ENCODE measurements around the gene SIRPG. TPM values are rescaled to one million over a fixed set of nuclear protein-coding genes. Genes with fewer than 3 reads are reported as not detected.

Gene SIRPG
- total and polyA plus RNA-seq, 9 donors: 0.06 to 1.4 (median 0.24) TPM; not detected in 5

DNA sequence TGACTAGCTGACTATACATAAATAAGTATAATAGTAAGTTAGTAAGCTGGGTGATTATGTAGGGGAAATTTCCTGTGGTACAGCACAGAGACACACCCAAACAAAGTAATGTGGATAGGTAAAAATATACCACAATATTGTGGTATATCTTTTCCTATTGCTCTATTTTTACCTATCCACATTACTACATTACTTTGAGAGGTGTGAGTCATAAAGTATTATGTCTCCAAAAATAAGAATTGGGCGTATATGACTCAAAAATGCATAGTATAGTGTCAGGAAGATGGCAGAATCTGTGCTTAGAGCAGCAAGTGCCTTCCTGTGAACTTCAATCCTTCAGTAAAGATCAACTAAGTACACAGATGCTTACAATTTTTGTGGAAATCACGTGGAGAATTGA is 2.7 kb upstream of the SIRPG start:
- no peak for DNase-seq
- no peak for TF ChIP-seq EP300 (IDR thresholded peaks at IDR 0.05)
- Histone ChIP-seq H3K9me3 (no peaks in the 10 kb centered on the region), H3K27me3 (no peaks in the 10 kb centered on the region), H3K27ac (no peak overlapping the region), H3K36me3 (no peaks in the 10 kb centered on the region), H3K4me1 (ENCODE audit: insufficient read depth) (no peaks in the 10 kb centered on the region), H3K4me3 (no peak overlapping the region)
- intact Hi-C loops (cut with DNase I): no loop called here
- WGBS, 3 donors: 27 to 41% (median 32%) methylated on average over 2 of the region's 2 CpGs

DNA sequence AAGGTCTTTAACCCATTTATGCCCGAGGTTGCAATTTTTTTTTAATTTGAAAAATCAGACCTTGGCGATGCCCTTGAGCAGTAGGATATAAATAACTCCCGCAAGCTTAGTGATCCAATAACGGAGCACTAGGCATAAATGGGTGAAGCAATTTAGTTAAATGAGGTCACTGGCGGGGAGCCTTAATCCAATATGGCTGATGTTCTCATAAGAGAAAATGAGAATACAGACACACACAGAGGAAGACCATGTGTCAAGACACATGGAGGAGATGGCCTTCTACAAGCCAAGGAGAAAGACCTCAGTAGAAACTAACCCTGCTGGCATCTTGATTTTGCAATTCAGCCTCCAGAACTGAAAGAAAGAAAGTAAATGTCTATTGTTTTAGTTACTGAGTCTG is 735 bp downstream of the SIRPG start:
- H3K4me1 ChIP-seq (ENCODE audit: insufficient read depth): no peaks in the 10 kb centered on the region
- intact Hi-C loops (cut with DNase I): no loop called here
- no peak overlapping the region for H3K4me3 ChIP-seq
- 74 to 83% (median 78%) methylated on average over 5 of the region's 5 CpGs for WGBS, 3 donors
- H3K9me3 ChIP-seq: no peaks in the 10 kb centered on the region
- no peaks in the 10 kb centered on the region for H3K27me3 ChIP-seq
- TF ChIP-seq, protein P1, sequence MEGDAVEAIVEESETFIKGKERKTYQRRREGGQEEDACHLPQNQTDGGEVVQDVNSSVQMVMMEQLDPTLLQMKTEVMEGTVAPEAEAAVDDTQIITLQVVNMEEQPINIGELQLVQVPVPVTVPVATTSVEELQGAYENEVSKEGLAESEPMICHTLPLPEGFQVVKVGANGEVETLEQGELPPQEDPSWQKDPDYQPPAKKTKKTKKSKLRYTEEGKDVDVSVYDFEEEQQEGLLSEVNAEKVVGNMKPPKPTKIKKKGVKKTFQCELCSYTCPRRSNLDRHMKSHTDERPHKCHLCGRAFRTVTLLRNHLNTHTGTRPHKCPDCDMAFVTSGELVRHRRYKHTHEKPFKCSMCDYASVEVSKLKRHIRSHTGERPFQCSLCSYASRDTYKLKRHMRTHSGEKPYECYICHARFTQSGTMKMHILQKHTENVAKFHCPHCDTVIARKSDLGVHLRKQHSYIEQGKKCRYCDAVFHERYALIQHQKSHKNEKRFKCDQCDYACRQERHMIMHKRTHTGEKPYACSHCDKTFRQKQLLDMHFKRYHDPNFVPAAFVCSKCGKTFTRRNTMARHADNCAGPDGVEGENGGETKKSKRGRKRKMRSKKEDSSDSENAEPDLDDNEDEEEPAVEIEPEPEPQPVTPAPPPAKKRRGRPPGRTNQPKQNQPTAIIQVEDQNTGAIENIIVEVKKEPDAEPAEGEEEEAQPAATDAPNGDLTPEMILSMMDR (IDR thresholded peaks at IDR 0.05): no peak
- no peak for TF ChIP-seq EP300 (IDR thresholded peaks at IDR 0.05)
- TF ChIP-seq POLR2A (IDR thresholded peaks at IDR 0.05): no peak
- H3K27ac ChIP-seq: no peak overlapping the region
- DNase-seq: no peak
- H3K36me3 ChIP-seq: no peaks in the 10 kb centered on the region

DNA sequence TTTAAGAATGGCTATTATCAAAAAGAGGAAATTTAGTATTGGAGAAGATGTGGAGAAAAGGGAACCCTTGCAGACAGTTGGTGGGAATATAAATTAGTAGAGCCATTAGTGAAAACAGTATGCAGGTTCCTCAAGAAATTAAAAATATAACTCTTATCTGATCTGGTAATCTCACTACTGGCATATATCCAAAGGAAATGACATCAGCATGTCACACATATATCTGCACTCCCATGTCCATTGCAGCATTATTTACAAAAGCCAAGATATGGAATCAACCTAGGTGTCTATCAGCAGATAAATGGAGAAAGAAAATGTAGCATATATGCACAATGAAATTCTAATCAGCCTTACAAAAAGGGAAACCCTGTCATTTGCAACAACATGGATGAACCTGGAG is 2.6 kb downstream of the SIRPG start:
- intact Hi-C loops (cut with DNase I): no loop called here

DNA sequence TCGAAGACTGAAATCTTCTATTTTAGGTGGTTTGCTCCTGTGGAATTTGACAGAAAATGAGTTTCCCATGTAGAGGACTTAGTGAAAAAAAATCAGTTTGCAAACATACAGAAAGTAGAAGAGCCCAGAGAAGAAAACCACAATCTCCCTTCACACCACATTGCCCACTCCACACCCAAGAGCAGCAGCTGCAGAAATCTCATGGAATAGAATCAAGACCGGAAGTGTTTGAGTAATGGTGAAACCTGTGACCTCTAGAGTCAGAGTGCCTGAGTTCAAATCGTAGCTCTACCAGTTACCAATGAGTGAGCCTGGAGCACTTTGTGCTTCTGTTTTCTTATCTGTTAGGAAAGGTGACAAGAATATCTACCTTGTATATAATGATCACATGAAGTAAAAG is 4.6 kb downstream of the SIRPG start:
- H3K9me3 ChIP-seq: no peaks in the 10 kb centered on the region

More for the DNA sequence above, 2.6 kb downstream of the SIRPG start:
- no peak overlapping the region for H3K4me3 ChIP-seq
- H3K4me1 ChIP-seq (ENCODE audit: insufficient read depth): no peaks in the 10 kb centered on the region
- no peak for DNase-seq
- no peaks in the 10 kb centered on the region for H3K27me3 ChIP-seq
- TF ChIP-seq, protein P1 (IDR thresholded peaks at IDR 0.05): no peak
- no peak for TF ChIP-seq EP300 (IDR thresholded peaks at IDR 0.05)
- no peak for TF ChIP-seq POLR2A (IDR thresholded peaks at IDR 0.05)
- no peaks in the 10 kb centered on the region for H3K36me3 ChIP-seq
- H3K27ac ChIP-seq: no peak overlapping the region
- H3K9me3 ChIP-seq: no peaks in the 10 kb centered on the region

DNA sequence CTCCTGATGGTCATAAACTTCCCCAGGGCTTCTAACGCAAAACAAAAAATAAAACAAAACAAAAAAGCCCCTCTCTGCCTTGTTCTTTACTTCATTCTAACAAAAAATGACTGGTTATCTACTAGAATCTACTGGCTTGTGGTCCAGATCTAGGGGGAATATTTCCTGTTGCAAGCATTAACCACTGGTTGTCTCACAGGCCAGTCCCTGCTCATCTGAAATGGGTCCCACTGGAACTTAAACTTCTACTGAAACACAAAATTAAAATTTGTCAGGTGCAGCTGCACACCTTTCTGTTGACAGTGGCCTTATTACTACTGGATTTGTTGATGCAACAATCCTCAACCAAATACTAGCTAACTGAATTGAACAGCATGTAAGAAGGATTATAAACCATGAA is 5.5 kb downstream of the SIRPG start:
- WGBS, 3 donors: 54 to 66% (median 57%) methylated on average over 1 of the region's 1 CpG
- TF ChIP-seq, protein P1 (IDR thresholded peaks at IDR 0.05): no peak
- TF ChIP-seq EP300 (IDR thresholded peaks at IDR 0.05) (no peak), POLR2A (IDR thresholded peaks at IDR 0.05) (no peak)

More for the DNA sequence above, 4.6 kb downstream of the SIRPG start:
- Histone ChIP-seq H3K27ac (no peak overlapping the region), H3K4me3 (no peak overlapping the region), H3K27me3 (no peaks in the 10 kb centered on the region), H3K36me3 (no peaks in the 10 kb centered on the region), H3K4me1 (ENCODE audit: insufficient read depth) (no peaks in the 10 kb centered on the region)
- DNase-seq: no peak
- TF ChIP-seq, protein P1 (IDR thresholded peaks at IDR 0.05): no peak
- TF ChIP-seq EP300 (IDR thresholded peaks at IDR 0.05): no peak
- intact Hi-C loops (cut with DNase I): no loop called here
- 53 to 65% (median 59%) methylated on average over 3 of the region's 3 CpGs for WGBS, 3 donors

More for the DNA sequence above, 5.5 kb downstream of the SIRPG start:
- H3K27ac ChIP-seq: no peak overlapping the region
- H3K27me3 ChIP-seq: no peaks in the 10 kb centered on the region
- no peaks in the 10 kb centered on the region for H3K36me3 ChIP-seq
- no peaks in the 10 kb centered on the region for H3K9me3 ChIP-seq
- no peak for DNase-seq
- no peaks in the 10 kb centered on the region for H3K4me1 ChIP-seq (ENCODE audit: insufficient read depth)
- no peak overlapping the region for H3K4me3 ChIP-seq
- intact Hi-C loops (cut with DNase I): no loop called here
